NCI-H146 (cell line): ENCODE data around the gene POLN.

Source experiments
- DNase-seq: peaks from one replicate; lab custom pipeline; 2025; lab: John Stamatoyannopoulos, UW

The POLN gene

DNA sequence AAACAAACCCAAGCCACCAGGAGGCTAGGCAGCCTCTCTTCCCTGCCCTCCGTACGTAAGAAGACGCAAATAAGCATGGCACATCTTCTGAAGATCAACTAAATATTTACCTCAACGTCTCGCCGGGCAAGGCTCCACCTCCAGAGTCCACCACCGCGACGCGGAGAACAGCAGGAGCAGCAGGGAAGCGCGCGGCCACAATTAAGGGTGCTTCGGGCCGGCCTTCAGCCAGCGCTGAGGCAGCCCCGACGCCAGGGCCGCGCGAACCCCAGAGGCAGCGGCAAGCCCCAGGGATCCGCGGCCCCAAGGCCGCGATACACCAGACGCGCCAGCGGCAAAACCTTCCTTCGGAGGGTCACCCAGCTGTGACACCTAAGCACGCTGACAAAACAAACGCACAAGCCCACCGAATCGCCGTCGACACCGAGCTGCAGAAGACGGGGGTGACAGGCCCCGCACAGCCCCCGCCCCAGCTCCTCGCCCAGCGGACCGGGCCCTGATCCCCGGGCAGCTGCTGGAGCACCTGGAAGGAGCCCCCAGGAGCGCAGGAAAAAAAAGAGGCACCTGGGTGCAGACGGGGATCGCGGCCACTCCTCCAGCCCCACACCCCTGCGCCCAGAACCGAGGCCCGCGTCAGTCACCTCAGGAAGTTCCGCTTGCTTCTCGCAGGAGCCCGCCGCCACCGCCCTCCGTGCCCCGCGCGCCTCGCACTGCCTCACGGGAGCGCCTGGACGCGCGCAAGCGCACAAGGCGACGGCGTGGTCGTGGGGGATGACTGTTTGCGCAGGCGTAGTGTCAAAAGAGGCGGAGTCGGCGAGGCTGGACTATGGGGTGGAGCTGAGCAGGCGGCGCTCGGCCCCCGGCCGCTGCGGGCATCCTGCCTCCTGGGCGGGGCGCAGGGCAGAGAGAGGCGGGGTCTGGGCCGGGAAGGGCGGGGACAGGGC is at the start of gene POLN, which contains the start of gene HAUS3:
POLN (minus strand) TSS at position 712 of the 944 bp plus-strand sequence. CDS start 12,890 bp downstream, outside the sequence.
HAUS3 (minus strand) TSS at position 712 of the 944 bp plus-strand sequence. CDS start 1,175 bp downstream, outside the sequence.
- DNase-seq: peak; percentile 97

DNA sequence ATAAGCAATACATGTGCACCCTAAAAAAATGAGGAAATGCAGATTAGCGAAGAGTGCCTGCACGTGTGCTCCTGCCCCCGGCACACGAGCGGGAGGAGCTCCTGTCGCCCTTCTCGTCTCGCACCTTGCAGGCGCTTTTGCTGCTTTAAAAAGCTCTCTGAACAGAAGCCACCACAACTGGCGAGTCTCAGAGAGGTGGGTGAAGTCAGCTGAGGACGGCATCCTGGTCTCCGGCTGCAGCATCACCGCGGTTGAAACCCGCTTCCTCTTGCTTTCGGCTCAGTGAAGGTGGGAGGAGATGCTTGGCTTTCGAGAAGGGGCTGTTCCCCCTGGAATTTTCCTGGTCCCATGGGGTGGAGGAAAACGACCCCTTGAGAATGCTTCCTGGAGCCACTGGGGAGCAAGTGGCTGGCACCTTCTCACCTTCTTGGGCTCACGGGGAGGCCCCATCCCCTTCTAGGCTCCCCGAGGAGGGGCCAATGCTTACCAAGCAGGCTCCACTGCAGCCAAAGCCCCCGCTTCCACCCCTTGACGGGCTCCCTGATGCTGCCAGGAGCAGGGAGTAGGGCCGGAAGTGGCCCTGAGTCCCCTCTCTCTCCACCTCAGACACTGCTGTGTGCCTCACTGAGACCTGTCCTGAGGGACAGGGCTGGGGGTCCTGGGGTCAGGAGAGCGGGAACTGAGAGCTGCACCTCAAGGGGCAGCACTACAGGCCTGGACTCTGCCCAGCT is 49.2 kb upstream of the POLN start:
- no peak for DNase-seq

DNA sequence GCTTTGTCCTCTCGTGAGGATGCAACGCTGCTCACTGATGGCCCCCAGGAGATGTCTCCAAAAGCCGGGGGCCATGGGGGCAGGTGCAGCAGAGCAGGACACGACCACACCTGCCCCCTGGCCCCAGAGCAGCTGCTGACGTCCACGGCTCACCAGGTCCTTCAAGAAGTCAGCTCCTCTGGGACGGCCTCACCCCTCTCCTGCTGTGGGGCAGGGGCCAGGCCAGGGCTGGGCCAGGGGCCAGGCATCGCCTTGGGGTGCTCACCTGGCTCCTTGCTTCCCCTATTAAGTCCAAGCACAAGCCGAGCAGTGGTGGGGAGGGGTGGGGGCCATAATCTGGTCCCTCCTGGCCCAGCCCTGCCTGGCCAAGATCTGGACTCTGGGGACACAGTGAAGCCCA is 48.6 kb upstream of the POLN start:
- no peak for DNase-seq

DNA sequence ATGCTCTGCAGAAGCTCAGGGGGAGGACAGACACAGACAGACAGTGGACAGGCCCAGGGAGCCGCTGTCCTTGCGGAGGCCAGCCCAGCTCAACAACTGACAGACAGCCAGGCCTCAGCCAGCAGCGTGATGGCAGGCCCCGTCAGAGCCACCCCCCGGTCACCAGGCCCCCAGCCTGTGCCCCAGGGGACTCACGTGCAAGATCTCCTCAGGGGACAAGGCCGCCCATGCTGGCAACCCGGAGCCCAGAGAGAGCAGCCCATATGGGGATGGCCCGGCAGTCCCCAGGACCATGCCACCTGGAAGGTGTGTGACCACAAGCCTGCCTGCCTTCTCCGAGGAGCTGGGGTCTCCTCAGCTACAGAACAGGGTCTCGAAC is 48.0 kb upstream of the POLN start:
- no peak for DNase-seq

DNA sequence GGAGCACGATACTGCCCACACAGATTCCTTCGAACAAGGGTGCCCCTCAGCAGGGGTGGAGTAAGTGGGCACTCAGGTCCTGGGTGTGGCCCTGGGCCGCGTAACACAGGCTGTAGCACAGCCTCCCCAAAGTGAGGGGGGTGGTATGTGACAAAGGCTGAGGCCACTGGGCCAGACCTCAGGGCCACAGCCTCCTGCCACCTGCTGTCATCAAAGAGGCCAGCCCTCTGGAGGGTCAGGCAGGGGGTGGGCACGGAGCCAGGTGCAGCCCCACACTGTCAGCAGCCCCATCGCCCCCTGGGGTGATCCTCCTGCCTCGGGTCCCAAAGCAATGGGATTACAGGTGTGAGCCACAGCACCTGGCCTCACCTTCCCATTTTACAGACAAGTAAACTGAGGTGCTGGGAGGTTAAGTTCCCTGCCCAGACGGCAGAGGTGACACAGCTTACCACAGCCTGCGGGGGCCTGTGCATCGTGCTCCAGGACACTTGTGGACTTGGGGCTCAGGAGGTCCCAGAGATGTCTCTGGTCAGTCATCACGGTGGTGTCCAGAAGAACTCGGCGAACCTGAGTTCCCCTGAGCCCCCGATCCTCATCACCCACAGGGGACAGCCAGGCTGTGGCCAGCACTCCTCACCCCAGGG is 47.5 kb upstream of the POLN start:
- DNase-seq: no peak

DNA sequence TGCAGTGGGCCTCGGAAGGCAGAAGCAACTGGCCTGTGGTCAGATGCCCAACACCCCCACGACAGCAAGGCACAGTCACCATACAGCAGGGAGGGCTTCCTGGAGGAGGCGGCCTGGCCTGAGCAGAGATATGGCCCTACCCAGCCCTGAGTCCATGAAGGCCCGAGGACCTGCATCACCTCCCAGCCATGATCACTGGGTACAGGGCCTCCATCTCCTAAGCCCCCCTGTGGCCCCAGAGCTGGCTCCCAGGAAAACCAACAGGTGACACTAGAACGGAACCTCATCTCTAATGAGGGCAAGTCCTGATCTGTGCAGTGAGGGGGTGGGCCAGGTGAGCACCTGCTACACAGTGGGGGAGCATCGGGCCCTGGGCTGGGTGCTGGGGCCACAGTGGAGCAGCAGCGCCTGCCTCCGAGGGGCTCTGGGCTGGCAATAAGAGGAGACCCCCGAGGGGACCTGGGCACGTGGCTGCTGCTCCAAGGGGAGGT is 46.2 kb upstream of the POLN start:
- DNase-seq: no peak

DNA sequence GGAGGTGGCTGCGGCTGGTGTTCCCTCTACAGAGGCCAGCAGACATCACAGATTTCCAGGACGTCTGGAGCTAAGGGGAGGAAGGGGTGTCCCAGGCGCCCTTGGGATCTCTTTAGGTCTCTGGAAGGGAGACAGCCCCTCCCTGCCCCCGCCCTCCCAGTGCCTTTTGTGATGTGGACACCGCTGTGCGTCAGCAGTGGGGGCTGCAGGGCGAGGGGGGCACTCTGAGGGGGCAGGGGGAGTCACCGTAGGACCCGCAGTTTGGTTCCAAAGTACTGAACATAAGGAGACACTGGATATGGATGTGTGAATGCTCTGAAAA is 45.6 kb upstream of the POLN start:
- DNase-seq: no peak

DNA sequence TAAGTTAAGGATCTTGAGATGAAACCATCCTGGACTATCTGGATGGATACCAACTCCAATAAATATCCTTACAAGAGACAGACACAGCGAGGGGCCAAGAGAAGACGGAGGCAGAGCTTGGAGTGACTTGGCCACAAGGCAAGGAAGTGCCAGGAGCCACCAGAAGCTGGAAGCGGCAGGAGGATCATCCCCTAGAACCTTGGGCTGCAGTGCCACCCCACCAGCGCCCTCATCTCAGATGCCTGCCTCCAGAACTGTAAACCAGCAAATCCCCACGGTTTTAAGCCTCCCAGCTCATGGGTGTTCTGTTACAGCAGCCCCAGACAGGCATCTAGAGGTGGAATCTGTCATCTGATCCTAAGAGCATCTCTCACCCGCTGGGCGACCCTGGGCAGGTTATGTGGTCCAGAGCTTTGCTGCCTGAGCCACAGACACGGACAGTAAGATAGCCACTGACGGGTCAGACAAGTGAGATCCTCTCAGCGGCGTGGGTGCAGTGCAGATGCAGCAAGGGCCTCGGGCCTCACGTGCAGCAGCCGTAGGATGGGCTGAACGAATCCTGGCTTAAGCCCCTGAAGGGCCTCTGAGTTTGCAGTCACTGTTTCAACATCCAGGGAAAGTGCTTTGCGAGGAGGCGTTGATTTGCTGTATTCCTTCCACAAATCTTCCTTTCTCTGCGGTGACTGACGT is 45.1 kb upstream of the POLN start:
- DNase-seq: no peak

DNA sequence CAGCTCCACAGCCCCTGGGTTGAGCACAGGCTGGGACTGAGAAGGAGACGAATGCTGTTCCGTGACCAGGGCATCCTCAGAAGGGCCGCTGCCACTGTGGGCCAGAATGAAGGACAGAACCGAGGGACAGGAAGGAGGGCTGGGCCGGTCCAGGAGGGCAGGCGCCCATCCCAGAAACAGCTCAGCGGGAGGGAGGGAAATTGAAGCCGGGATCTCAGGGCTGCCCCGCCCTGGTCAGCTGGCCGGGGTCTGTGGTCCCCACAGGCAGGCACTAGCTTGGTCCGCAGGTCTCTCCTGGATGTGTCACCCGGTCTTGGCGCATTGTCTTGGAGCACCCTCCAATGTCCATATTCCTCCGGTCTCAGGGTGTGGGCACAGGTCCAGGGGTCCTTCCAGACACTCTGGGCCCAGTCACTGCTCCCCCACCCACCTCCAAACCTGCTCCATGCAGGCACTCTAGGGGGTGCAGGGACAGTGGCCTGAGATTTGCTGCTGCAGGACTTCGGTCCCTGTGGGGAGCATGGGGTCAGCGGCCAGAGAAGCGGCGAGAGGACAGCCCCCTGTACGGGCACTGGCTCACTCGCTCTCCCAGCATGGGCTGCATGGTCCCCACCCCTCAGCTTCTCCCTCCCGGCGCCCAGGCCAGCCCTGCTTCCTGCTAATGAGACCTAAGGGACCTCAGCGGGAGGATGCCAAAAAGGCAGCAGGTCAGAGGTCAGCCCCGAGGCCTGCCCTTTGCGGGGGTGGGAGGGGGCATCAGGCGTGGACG is 43.9 kb upstream of the POLN start:
- no peak for DNase-seq

DNA sequence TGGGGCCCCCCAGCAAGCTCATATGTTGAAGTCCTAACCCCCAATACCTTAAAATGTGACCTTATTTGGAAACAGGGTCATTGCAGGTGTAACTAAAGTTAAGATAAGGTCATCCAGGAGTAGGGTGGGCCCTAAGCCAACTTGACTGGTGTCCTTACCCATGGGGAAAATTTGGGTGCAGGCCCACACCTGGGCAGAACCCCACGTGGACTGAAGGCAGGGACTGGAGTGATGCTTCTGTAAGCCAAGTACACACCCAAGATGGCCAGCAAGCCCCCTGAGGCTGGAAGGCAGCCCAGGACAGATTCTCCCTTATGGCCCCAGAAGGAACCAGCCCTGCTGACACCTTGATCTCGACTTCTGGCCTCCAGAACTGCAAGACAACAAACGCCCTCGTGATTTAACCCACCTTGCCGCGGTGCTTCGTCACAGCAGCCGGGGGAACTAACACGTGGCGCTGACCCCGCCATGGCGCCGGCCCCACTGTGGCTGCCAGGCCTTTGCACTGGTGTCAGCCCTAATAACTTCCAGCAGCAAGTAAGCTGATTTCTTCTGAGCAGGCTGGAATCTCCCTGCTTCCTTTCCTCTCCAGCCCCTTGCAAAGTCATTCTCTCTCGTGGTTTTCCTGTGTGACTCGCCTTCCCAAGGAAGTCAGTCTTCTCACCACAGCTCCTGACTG is 43.2 kb upstream of the POLN start:
- DNase-seq: no peak

DNA sequence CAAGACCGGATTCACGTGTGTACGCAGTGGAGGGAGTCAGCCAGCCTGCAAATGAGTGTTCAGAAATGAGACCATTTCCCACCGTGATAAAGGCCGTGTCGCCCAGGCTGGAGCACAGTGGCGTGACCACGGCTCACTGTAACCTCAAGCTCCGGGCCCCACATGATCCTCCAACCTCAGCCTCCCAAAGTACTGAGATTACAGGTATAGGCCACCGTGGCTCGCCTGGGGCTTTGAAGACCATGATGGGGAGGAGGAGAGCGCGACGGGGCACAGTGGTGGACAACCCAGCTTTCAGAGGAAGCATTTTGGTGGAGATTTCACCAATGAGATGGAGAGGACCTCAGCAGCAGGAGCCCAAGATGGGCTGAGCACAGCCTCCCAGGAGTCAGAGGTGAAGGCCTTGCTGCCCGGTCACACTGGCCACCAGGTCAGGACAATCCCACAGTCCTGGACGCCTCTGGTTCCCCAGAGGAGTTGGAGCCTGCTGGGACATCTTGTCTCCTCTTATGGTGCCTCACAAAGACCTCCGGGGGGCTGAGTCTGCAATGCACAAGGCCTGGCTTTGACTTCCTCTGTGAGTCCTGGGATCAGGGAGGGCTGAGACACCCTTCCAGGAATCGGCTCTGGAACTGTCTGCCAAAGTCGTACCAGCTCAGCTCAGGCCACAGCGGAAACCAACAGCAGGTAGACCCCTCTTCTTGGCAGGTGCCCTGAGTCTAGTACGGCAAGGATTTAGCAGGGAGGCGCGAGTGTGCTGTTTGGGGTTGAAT is 42.4 kb upstream of the POLN start:
- DNase-seq: no peak

DNA sequence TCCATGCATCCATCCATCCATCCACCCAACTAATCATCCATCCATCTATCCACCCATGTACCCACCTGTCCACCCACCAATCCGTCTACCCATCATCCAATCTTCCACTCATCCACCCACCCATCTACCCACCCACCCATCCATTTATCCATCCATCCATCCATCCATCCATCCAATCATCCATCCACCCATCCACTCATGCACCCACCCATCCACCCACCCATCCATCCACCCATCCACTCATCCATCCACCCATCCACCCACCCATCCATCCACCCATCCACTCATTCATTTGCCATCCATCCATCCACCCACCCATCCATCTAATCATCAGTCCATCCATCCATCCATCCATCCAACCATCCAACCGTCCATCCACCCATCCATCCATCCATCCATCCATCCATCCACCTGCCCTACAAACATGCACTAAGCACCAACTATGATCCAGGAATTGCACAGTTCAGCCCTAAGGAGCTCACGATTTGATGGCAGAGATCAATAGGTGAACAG is 41.3 kb upstream of the POLN start:
- DNase-seq: no peak

DNA sequence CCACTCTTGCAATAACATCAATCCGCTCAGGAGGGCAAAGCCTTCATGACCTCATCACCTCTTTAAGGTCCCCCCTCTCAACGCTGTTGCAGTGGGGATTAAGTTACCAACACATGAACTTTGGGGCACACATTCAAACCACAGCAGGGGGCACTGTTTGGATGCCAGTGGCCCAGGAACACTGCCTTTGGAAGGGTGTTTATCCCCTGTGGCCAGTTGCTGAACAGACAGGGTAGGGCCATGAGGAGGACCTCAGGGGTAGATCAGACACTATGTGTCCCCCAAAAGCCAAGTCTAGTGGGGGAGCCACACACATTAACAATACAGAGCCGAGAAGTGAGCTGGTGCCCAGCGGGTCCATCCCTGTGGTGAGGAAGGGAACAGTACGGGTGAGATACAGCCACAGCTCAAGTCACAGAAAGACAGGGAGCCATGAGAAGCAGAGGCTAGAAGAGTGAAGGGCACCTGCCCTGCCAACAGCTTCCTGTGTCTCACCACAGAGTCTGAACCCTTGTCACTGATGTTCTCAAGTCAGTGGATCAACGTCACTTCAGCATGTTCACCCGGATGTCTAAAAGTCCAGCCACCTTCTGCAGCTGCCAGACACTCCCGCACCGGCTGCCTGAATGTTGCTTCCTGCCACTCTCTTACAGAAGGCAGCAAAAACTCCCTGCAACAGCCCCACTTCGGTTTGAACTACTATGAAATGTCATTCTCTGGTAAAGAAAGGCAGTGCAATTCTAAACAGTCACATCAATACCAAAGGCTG is 39.8 kb upstream of the POLN start:
- no peak for DNase-seq

DNA sequence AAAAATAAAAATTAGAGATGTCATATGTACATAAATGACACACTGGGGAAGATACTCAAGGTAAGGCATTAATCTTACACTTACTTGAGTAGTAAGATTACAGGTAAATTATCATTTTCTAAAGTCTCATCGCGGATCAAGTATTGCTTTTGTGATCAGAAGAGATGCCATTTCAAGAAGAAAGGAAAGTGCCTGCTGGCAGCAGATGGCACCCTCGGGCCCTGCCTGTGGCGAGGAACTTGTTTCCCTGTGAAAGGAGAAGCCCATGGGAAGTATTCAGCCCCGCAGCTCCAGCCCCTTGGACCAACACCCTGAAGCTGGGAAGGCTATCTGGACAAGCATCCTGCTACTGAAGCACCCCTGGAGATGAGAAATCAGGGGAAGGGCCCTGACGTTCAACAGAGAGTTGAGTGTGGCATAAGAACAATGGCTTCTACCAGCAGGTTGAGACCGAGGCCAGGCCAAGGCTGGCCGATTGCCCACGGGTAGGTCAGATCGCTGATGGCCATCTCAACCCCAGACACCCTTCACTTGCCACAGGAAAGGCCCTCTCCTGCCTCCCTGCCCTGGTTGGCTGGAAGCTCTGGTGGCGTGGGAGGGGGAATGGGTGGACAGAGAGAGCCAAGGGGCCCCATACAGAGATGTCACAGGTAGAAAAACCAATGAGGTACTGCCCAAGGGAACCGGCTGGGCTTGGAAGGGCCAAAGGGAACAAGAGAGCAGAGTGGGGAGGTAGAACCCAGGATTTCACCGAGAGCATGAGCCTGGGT is 38.8 kb upstream of the POLN start:
- DNase-seq: no peak

DNA sequence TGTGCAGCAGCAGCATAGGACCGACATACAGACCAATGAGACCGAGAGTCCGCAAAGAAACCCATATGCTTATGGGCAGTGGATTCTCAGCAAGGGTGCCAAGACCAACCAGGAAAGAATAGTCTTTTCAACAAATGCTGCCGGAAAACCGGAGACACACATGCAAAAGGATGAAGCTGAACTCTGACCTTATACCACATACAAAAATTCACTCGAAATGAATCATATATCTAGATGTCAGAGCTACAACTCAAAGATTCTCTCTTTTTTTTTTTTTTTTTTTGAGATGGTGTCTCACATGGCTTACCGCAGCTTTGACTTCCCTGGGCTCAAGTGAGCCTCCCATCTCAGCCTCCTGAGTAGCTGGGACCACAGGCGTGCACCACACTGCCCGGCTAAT is 36.0 kb upstream of the POLN start:
- DNase-seq: no peak

DNA sequence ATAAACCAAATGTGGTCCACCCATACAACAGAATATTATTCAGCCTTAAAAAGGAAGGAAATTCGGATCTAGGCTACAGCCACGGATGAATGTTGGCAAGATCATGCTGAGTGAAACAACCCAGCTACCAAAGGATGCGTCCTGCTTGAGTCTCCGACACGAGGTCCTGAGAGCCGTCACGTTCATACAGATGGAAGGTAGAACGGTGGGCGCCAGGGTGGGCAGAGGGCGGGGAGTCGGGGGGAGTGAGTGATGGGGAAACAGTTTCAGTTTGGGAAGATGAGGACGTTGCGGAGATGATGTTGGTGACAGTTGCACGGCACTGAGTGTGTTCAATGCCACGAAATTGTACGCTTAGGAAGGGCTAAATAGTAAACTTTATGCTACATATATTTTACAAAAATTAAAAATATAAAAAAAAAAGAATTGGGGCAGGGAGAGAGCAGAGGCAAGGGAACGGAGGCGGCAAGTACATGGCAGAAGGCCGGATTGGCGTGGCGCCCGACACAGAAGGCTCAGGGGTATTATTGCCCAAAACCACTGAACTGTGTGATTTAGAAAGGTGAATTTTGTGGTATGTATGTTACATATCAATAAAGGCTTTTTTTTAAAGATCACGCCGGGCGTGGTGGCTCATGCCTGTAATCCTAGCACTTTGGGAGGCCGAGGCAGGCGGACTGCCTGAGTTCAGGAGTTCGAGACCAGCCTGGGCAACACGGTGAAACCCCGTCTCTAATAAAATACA is 34.8 kb upstream of the POLN start:
- DNase-seq: no peak

DNA sequence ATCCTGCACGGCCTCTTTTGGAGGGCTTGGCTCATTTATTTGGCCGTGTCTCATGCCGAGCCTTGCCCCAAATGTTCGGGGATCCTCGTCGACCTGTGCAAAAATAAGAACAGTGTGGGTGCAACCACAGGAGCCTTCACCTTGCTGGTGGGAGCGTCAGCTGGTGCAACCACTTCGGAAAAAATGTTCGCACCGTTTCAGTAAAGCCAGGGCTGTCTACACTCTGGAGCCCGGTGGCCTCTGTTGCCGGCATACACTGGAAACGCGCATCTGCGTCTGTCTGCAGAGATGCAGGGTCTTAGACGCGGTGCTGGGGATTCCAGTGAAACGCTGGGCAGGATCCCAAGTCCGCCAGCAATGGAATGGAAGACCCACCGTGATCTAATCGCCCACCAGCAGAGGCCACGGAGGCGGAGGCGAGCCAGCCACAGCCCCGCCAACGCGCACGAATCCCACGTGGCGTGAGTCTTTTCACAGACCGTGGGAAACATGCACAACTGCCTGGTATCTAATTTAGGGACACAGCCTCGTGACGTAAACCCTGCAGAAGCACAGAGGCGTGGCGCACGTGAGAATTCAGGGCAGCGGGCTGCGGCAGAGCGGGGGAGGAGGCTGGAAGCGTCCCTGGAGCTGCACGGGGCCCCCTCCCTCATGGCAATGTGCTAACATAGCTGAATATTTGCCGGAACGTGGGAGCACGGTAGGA is 33.8 kb upstream of the POLN start:
- no peak for DNase-seq
